GM18508 (cell line): ENCODE data around the gene C2CD5.
"Not testable (repeated sequence)": the region's sequence is repeated elsewhere in the genome, so short reads cannot be mapped to it uniquely, and the experiment has no call there.

Experiments
- ATAC-seq: cut with Tn5 transposase; IDR thresholded peaks from one replicate; pipeline ENCODE4 v1.9.1; 2021; ENCODE audit warnings: moderate number of reproducible peaks; ENCODE audit not compliant: insufficient read depth, unreplicated experiment

Gene C2CD5

GRCh38 chr12:22536346-22536945, 7.9 kb downstream of the C2CD5 start:
- ATAC-seq: no peak

GRCh38 chr12:22535478-22535877, 8.9 kb downstream of the C2CD5 start:
- no peak for ATAC-seq

- no peak for ATAC-seq
These were observed 9.3 kb downstream of the C2CD5 start for GRCh38 chr12:22535038-22535437.

GRCh38 chr12:22533155-22533554, 11.2 kb downstream of the C2CD5 start:
- ATAC-seq: no peak

GRCh38 chr12:22532317-22532716, 12.0 kb downstream of the C2CD5 start:
- ATAC-seq: no peak

GRCh38 chr12:22531205-22531604, 13.1 kb downstream of the C2CD5 start:
- ATAC-seq: no peak

GRCh38 chr12:22529281-22530060, 14.9 kb downstream of the C2CD5 start:
- ATAC-seq: peak; percentile 77

- ATAC-seq: no peak
These were observed 16.3 kb downstream of the C2CD5 start for GRCh38 chr12:22527999-22528398.

GRCh38 chr12:22526836-22527235, 17.5 kb downstream of the C2CD5 start:
- ATAC-seq: no peak

- ATAC-seq: no peak
These were observed 18.9 kb downstream of the C2CD5 start for GRCh38 chr12:22525426-22525825.

GRCh38 chr12:22518998-22519397, 25.3 kb downstream of the C2CD5 start:
- no peak for ATAC-seq

- ATAC-seq: no peak
These were observed 26.2 kb downstream of the C2CD5 start for GRCh38 chr12:22518060-22518719.

GRCh38 chr12:22514875-22515274, 29.5 kb downstream of the C2CD5 start:
- ATAC-seq: no peak

- ATAC-seq: no peak
These were observed 38.5 kb downstream of the C2CD5 start for GRCh38 chr12:22505826-22506225.

- no peak for ATAC-seq
These were observed 44.2 kb downstream of the C2CD5 start for GRCh38 chr12:22500100-22500499.

- no peak for ATAC-seq
These were observed 44.9 kb downstream of the C2CD5 start for GRCh38 chr12:22499445-22499844.

GRCh38 chr12:22494319-22494718, 50.0 kb downstream of the C2CD5 start:
- no peak for ATAC-seq

GRCh38 chr12:22491034-22491433, 53.3 kb downstream of the C2CD5 start:
- no peak for ATAC-seq

- ATAC-seq: no peak
These were observed 55.9 kb downstream of the C2CD5 start for GRCh38 chr12:22488478-22488877.

- not testable (repeated sequence) for ATAC-seq
These were observed 56.7 kb downstream of the C2CD5 start for GRCh38 chr12:22487683-22488082.

GRCh38 chr12:22481547-22482104, 62.7 kb downstream of the C2CD5 start:
- no peak for ATAC-seq
